Esophagus squamous epithelium (tissue), 5 donors: ENCODE data around the gene TP53I13. TPM values are rescaled to one million over a fixed set of nuclear protein-coding genes. Genes with fewer than 3 reads are reported as not detected.
A peak's percentile ranks its signal among the peaks of the same experiment; 100 is the strongest.

Experiments
- DNase-seq: peaks from one replicate; lab custom pipeline; 2025; lab: John Stamatoyannopoulos, UW
- H3K27ac ChIP-seq, 4 donors: fragments of 200-600 bp; sonication (generic); one replicate each; pipeline ENCODE4 v1.5.1; 2016 to 2019; ENCODE audit warnings: mild to moderate bottlenecking in 1 of 4
- H3K27me3 ChIP-seq, 4 donors: fragments of 200-600 bp; sonication (generic); 1 replicate in 3 of 4; 2 replicates in 1 of 4; pipeline versions ENCODE4 v1.5.1 to v1.6.0; 2017 to 2021; ENCODE audit warnings: antibody characterized with exemption in 1 of 4
- H3K36me3 ChIP-seq, 3 donors: fragments of 200-600 bp; sonication (generic); one replicate each; pipeline ENCODE4 v1.5.1; 2016 to 2019
- H3K4me1 ChIP-seq, 3 donors: fragments of 200-600 bp; sonication (generic); one replicate each; pipeline ENCODE4 v1.5.1; 2017 to 2019
- H3K4me3 ChIP-seq, 4 donors: fragments of 200-600 bp; sonication (generic); 1 replicate in 3 of 4; 2 replicates in 1 of 4; pipeline ENCODE4 v1.5.1; 2016 to 2019; ENCODE audit warnings: mild to moderate bottlenecking in 2 of 4, moderate library complexity in 1 of 4
- H3K9me3 ChIP-seq, 3 donors: fragments of 200-600 bp; sonication (generic); one replicate each; pipeline ENCODE4 v1.5.1; 2016 to 2019
- POLR2A ChIP-seq, 4 donors: fragments of 450-650 bp; IDR thresholded peaks; one replicate each; pipeline ENCODE4 v1.6.1; 2017; ENCODE audit warnings: antibody characterized with exemption in 4 of 4, mild to moderate bottlenecking in 4 of 4, moderate library complexity in 3 of 4
- WGBS, 2 donors: methylation state at CpG; one replicate each; pipeline ENCODE4 v1.1.5; 2018; 5-methylcytosine and 5-hydroxymethylcytosine counted together
- intact Hi-C: fragments of 100-400 bp; cut with DNase I; formaldehyde crosslinking; loops from one replicate; pipeline ENCODE4 v1.15.0; 2022
- total RNA-seq, 4 donors: library from RNA; depleted of rRNA; stranded (reverse); fragments of >200 nt; gene quantifications; one replicate each; pipeline ENCODE4 v1.1.0, GENCODE V29; 2016
- TF ChIP-seq, protein P1 (sequence below), 6 experiments: fragments of 450-650 bp in 4 of 6; fragments of 200-600 bp in 2 of 6; sonication (generic) in 2 of 6; IDR thresholded peaks; one replicate each; pipeline ENCODE4 v1.5.1; 2016 to 2019; ENCODE audit warnings: antibody characterized with exemption in 6 of 6, mild to moderate bottlenecking in 4 of 6, moderate library complexity in 4 of 6
- donor health status: DM: yes; HTN: yes; CAD: no.

TP53I13 gene
- total RNA-seq, 4 donors from 2014 or later: 11.8 to 34.9 (median 21.8) TPM

DNA sequence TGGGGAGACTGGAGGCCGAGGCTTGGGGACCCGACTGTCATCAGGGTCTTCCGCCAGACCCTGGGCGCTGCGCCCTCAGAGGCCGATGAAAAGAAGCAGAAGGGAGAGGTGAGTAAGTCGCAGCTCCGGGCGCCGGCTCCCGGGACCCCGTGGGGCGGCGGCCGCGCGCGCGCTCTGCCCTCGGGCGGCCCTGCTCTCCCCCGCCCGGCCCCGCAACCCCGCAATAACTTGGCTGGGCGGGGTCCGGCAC is 1.3 kb upstream of the TP53I13 start:
- intact Hi-C loops: no loop called here
- H3K4me3 ChIP-seq: peak overlapping the region; percentile 58 to 79 (median 70)
- DNase-seq: no peak
- no peak for TF ChIP-seq POLR2A (IDR thresholded peaks at IDR 0.05)
- TF ChIP-seq, protein P1, sequence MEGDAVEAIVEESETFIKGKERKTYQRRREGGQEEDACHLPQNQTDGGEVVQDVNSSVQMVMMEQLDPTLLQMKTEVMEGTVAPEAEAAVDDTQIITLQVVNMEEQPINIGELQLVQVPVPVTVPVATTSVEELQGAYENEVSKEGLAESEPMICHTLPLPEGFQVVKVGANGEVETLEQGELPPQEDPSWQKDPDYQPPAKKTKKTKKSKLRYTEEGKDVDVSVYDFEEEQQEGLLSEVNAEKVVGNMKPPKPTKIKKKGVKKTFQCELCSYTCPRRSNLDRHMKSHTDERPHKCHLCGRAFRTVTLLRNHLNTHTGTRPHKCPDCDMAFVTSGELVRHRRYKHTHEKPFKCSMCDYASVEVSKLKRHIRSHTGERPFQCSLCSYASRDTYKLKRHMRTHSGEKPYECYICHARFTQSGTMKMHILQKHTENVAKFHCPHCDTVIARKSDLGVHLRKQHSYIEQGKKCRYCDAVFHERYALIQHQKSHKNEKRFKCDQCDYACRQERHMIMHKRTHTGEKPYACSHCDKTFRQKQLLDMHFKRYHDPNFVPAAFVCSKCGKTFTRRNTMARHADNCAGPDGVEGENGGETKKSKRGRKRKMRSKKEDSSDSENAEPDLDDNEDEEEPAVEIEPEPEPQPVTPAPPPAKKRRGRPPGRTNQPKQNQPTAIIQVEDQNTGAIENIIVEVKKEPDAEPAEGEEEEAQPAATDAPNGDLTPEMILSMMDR (IDR thresholded peaks at IDR 0.05): no peak
- peaks cover 18 to 79% (median 28%) of the 10 kb centered on the region in 3 donors for H3K4me1 ChIP-seq
- peaks cover 0 to 7% (median 0%) of the 10 kb centered on the region in 3 donors for H3K36me3 ChIP-seq
- no peaks in the 10 kb centered on the region for H3K9me3 ChIP-seq
- WGBS, 2 donors: 0% methylated on average over 4 of the region's 27 CpGs
- H3K27ac ChIP-seq: peak overlapping the region; percentile 79 to 93 (median 90)
- H3K27me3 ChIP-seq: no peaks in the 10 kb centered on the region

DNA sequence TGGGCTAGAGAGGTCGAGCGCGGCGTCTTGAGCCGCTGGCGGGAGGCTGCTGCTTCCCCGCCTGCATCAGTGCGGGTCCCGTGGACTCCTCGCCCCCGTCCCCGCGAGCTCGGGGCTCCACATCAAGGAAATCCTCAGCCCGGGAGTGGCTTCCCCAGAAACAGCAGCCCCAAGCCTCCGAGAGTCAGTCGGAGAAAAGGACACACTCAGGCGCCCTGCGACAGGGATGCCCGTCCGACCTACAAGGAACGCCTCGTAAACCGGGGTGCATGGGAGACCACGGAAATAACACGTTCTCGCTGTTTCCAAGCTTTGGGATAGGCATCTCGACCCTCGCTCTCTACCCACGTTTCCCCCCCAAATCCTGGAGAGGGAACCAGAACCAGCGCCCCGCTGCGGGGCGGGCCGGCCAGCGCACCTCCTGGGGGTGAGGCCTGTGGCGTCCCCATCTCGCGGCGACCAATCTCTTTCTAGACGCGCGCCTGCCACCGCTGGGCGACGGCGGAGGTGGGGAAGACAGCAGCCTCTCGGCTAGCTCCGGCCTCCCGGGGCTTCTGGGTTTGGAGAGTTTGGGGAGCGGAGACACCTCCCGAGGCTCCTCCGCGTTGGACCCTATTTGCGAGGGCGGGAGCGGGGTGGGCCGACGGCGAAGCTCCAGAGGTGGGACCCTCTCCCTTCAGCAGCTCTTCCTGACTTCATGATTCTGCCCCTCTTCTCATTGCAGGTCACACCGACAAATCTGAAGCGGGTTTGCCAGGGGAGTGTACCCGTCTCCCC is 759 bp upstream of the TP53I13 start:
- Histone ChIP-seq H3K4me3 (peak overlapping the region; percentile 58 to 79 (median 70)), H3K36me3 (peaks cover 0 to 3% (median 0%) of the 10 kb centered on the region in 3 donors), H3K27ac (peak overlapping the region; percentile 79 to 93 (median 90)), H3K4me1 (peaks cover 24 to 81% (median 29%) of the 10 kb centered on the region in 3 donors), H3K27me3 (no peaks in the 10 kb centered on the region), H3K9me3 (no peaks in the 10 kb centered on the region)
- 0% methylated on average over 2 of the region's 63 CpGs; no CpG with 5 or more reads in 1 of the 2 donors for WGBS, 2 donors
- intact Hi-C loops: no loop called here
- TF ChIP-seq, protein P1 (IDR thresholded peaks at IDR 0.05): peak in 5 of 6 experiments; percentile 10 to 51 (median 46)
- no peak for TF ChIP-seq POLR2A (IDR thresholded peaks at IDR 0.05)
- no peak for DNase-seq

DNA sequence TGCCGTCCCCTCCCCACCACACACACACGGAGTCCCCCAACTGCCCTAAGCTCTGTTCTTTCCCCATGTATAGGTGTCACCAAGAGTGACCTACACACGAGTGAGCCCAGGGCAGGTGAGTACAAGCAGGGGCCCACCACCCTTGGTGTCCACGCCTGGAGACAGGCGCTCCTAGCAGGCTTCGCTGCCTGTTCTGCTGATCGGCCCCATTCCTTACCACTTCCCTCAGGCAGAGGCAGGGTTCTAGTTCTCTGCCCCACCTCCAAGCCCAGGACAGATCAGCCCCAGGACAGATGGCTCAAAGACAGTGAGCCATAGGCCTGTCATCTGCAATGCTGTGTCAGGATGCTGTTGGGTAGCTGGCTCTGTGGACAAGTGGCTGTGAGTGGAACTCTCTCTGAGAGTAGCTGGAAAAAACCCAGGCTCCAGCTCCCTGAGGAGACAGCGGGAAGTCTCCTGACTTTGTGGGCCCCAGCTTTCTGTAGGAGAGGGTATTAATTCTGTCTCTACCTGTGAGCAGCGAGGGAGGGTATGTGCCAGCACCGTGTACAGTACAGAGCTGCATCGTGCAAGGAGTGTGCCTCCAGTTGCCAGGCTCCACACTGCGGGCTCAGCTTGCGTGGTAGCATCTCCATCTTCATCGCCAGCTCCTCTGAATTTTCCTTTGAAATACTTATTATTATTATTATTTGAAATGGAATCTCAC is 897 bp downstream of the TP53I13 start:
- H3K27me3 ChIP-seq: no peaks in the 10 kb centered on the region
- H3K4me3 ChIP-seq: peak overlapping the region; percentile 58 to 79 (median 70)
- DNase-seq: no peak
- H3K4me1 ChIP-seq: peaks cover 24 to 86% (median 33%) of the 10 kb centered on the region in 3 donors
- peak overlapping the region; percentile 79 to 93 (median 90) for H3K27ac ChIP-seq
- H3K36me3 ChIP-seq: peaks cover 0 to 18% (median 2%) of the 10 kb centered on the region in 3 donors
- no peaks in the 10 kb centered on the region for H3K9me3 ChIP-seq
- 53 to 54% methylated on average over 12 to 13 of the region's 14 CpGs for WGBS, 2 donors
- intact Hi-C loops: no loop called here
- TF ChIP-seq, protein P1 (IDR thresholded peaks at IDR 0.05): no peak
- TF ChIP-seq POLR2A (IDR thresholded peaks at IDR 0.05): no peak

DNA sequence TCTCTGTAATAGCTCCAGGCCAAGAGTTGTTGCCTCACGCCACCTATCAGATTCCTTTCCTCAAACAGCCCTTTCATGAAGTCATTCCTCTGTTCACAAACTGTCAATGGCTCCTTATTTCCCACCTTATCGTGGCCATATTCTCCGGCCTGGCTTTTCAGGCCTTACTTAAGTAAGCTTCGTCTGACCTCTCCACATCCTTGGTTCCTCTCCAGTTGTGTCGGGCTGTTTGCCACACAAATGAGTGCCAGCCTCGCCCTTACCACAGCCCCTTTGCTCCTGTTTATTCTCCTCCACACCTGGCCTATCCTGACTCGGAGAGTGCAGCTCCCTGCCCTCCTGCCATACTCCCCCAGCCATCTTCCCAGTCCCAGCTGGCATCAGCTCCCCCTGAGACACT is 2.0 kb downstream of the TP53I13 start:
- DNase-seq: no peak
- intact Hi-C loops: no loop called here
- peaks cover 24 to 75% (median 31%) of the 10 kb centered on the region in 3 donors for H3K4me1 ChIP-seq
- no peaks in the 10 kb centered on the region for H3K27me3 ChIP-seq
- no peak overlapping the region for H3K4me3 ChIP-seq
- TF ChIP-seq, protein P1 (IDR thresholded peaks at IDR 0.05): no peak
- TF ChIP-seq POLR2A (IDR thresholded peaks at IDR 0.05): no peak
- 61 to 79% methylated on average over 7 of the region's 7 CpGs for whole genome bisulfite sequencing, 2 donors
- H3K9me3 ChIP-seq: no peaks in the 10 kb centered on the region
- H3K27ac ChIP-seq: no peak overlapping the region
- H3K36me3 ChIP-seq: peaks cover 5 to 29% (median 11%) of the 10 kb centered on the region in 3 donors

DNA sequence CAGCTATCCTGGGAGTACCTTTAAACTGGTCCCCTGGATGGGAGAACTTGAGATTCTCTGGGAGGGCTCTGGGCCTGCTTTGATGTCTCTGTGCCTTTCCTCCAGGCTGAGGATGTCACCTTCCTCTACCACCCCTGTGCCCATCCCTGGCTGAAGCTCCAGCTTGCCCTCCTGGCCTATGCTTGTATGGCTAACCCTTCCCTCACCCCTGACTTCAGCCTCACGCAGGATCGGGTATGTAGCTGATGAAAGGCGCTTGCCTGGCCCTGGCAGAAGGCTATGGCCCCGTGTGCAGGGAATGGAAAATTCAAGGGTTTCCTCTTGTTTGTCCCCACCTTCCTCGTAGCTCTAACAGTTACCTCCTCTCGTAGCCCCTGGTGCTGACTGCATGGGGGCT is 3.0 kb downstream of the TP53I13 start:
- DNase-seq: no peak
- H3K9me3 ChIP-seq: no peaks in the 10 kb centered on the region
- no peak overlapping the region for H3K4me3 ChIP-seq
- intact Hi-C loops: no loop called here
- H3K27me3 ChIP-seq: no peaks in the 10 kb centered on the region
- H3K4me1 ChIP-seq: peaks cover 18 to 65% (median 23%) of the 10 kb centered on the region in 3 donors
- H3K27ac ChIP-seq: no peak overlapping the region
- TF ChIP-seq, protein P1 (IDR thresholded peaks at IDR 0.05): no peak
- no peak for TF ChIP-seq POLR2A (IDR thresholded peaks at IDR 0.05)
- H3K36me3 ChIP-seq: peaks cover 15 to 39% (median 21%) of the 10 kb centered on the region in 3 donors
- WGBS, 2 donors: 74 to 80% methylated on average over 1 to 3 of the region's 6 CpGs
